Choroid plexus epithelial cell (primary cell): ENCODE measurements around the gene SNX9.
"Not testable (repeated sequence)": the region's sequence is repeated elsewhere in the genome, so short reads cannot be mapped to it uniquely, and the experiment has no call there.

ENCODE experiments used
- DNase-seq: peaks from one replicate; pipeline ENCODE4 v3.0.0-alpha.2; 2010; ENCODE audit warnings: low read depth
- H3K4me3 ChIP-seq: 2 replicates; pipeline ENCODE4 v1.5.1; 2011; ENCODE audit warnings: low read depth, mild to moderate bottlenecking, control low read depth, low read length, moderate library complexity
- CTCF ChIP-seq: conservative IDR thresholded peaks from 2 replicates; pipeline ENCODE4 v1.5.1; 2011; ENCODE audit warnings: low read depth, mild to moderate bottlenecking, control low read depth, inconsistent platforms, low read length, moderate library complexity

The SNX9 gene

DNA sequence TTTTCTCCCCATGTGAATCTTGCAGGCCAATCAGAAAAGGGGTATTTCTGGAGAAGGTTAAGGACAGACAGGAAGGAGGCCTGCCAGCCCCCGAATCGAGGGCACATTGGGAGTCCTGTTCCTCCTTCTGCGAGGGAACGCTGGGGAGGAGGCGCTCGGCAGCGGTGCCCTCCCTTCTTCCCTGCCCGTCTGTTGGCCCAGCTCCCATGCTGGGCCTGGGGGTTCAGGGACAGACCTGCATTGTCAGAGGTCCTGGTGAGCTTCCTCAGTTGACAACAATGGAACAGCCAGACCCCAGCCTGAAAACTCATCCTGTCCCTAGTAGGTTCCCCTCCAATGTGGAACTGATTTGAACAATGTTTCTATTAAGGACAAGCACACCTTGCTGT, 143.5 kb downstream of the SNX9 start:
- TF ChIP-seq CTCF = no peak
- DNase-seq = no peak
- no peak overlapping the region for H3K4me3 ChIP-seq

DNA sequence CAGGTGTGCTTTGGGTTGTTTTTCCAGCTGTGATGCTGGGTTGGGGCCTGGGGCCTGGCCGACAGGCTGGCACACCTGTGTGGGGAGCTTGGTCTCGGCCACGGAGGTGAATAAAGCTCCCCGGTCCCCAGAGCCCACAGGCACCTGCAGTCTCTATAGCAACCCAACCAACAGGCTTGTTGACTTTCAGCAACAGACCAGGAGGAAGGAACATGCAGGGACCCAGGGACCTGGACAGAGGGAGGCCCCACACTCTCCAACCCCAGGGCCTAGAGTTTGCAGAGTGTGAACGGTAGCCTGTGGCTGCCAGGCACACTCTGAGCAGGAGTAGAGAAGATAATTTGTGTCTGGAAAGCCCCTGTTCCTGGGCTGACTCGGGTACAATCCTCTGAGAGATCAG, 144.0 kb downstream of the SNX9 start:
- DNase-seq = no peak
- no peak overlapping the region for H3K4me3 ChIP-seq
- TF ChIP-seq CTCF = no peak

GRCh38 chr6:157967486-157967885, 144.4 kb downstream of the SNX9 start:
- TF ChIP-seq CTCF = no peak
- no peak for DNase-seq
- no peak overlapping the region for H3K4me3 ChIP-seq

GRCh38 chr6:157972177-157972576, 149.1 kb downstream of the SNX9 start:
- DNase-seq, H3K4me3 ChIP-seq: not testable (repeated sequence)

- H3K4me3 ChIP-seq = no peak overlapping the region
- no peak for TF ChIP-seq CTCF
- DNase-seq = peak; percentile 52
These were observed 151.4 kb downstream of the SNX9 start for GRCh38 chr6:157974341-157974894.

DNA sequence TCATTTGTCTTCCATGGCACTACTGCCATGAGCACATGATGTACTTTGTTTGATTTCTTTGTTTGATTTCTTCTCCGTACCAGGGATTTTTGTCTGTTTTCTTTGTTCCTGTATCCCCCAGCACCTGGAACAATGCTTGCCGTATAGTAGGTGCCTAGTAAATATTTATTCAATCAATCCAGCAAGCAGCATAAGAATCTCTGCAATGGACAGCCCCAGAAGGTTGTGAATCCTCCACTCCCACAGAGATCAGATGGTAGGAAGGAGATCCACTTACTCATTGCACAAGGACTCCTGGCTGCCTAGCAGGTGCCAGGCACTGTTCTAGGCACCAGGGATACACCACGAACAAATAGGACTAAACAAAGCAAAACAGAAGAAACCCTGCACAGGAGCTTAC, 151.9 kb downstream of the SNX9 start:
- no peak for DNase-seq
- TF ChIP-seq CTCF = no peak
- H3K4me3 ChIP-seq = no peak overlapping the region

DNA sequence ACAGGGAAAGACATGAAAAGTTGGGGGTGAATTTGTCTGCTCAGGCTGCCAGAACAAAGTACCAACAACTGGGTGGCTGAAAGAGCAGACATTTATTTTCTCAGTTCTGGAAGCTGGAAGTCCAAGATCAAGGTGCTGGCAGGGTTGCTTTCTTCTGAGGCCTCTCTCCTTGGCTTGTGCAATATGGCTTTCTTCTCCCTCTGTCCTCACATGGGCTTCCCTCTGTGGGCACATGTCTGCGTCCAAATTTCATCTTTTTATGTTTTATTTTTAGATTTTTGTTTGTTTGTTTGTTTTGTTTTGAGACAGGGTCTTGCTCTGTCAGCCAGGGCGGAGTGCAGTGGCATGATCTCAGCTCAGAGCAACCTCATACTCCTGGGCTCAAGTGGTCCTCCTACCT, 152.4 kb downstream of the SNX9 start:
- TF ChIP-seq CTCF = no peak
- DNase-seq = no peak
- no peak overlapping the region for H3K4me3 ChIP-seq
